HG02938 (cell line): Measurements from ENCODE around the gene ZNF487.

Experiments used
- ATAC-seq: cut with Tn5 transposase; IDR thresholded peaks from one replicate; pipeline ENCODE4 v1.9.1; 2021; ENCODE audit warnings: mild to moderate bottlenecking, moderate library complexity; ENCODE audit not compliant: unreplicated experiment

ZNF487 gene

GRCh38 chr10:43482319-43483078, 45.6 kb downstream of the ZNF487 start:
- no peak for ATAC-seq

- no peak for ATAC-seq
Measured at GRCh38 chr10:43491855-43492254, 54.9 kb downstream of the ZNF487 start.

GRCh38 chr10:43502931-43503330, 66.0 kb downstream of the ZNF487 start:
- ATAC-seq = no peak

GRCh38 chr10:43524434-43525247, 87.7 kb downstream of the ZNF487 start:
- no peak for ATAC-seq
